Stimulated activated CD4-positive, alpha-beta T cell treated with anti-CD3 and anti-CD28 coated beads, Interleukin-4, amount 100 ng/mL, for 24 hours (primary cell): ENCODE data around the gene STK31.
"Not testable (repeated sequence)": the region's sequence is repeated elsewhere in the genome, so short reads cannot be mapped to it uniquely, and the experiment has no call there.

Source experiments
- DNase-seq: peaks from one replicate; pipeline ENCODE4 v3.0.0-alpha.2; 2020

The STK31 gene

GRCh38 chr7:23804707-23805106 is 94.7 kb downstream of the STK31 start:
- no peak for DNase-seq

- no peak for DNase-seq
Measured at GRCh38 chr7:23808421-23808820, 98.4 kb downstream of the STK31 start.

GRCh38 chr7:23810099-23810498 is 100.1 kb downstream of the STK31 start:
- no peak for DNase-seq

GRCh38 chr7:23811540-23811939 is 101.5 kb downstream of the STK31 start:
- no peak for DNase-seq

- DNase-seq: not testable (repeated sequence)
Measured at GRCh38 chr7:23828125-23828524, 118.1 kb downstream of the STK31 start.

- DNase-seq: not testable (repeated sequence)
Measured at GRCh38 chr7:23832733-23833132, 122.7 kb downstream of the STK31 start.

GRCh38 chr7:23833405-23833804 is 123.4 kb downstream of the STK31 start:
- DNase-seq: no peak

- DNase-seq: not testable (repeated sequence)
Measured at GRCh38 chr7:23844837-23845236, 134.8 kb downstream of the STK31 start.

GRCh38 chr7:23852135-23852534 is 142.1 kb downstream of the STK31 start:
- DNase-seq: no peak

- DNase-seq: no peak
Measured at GRCh38 chr7:23852988-23853387, 143.0 kb downstream of the STK31 start.

- peak; percentile 9 for DNase-seq
Measured at GRCh38 chr7:23863209-23863787, 153.3 kb downstream of the STK31 start.

GRCh38 chr7:23864973-23865372 is 155.0 kb downstream of the STK31 start:
- DNase-seq: no peak

- DNase-seq: no peak
Measured at GRCh38 chr7:23873306-23873705, 163.3 kb downstream of the STK31 start.

- DNase-seq: not testable (repeated sequence)
Measured at GRCh38 chr7:23876526-23876925, 166.5 kb downstream of the STK31 start.
